ENCODE data around the gene KLHL8.
"Not testable (repeated sequence)": the region's sequence is repeated elsewhere in the genome, so short reads cannot be mapped to it uniquely, and the experiment has no call there.

KLHL8 gene

DNA sequence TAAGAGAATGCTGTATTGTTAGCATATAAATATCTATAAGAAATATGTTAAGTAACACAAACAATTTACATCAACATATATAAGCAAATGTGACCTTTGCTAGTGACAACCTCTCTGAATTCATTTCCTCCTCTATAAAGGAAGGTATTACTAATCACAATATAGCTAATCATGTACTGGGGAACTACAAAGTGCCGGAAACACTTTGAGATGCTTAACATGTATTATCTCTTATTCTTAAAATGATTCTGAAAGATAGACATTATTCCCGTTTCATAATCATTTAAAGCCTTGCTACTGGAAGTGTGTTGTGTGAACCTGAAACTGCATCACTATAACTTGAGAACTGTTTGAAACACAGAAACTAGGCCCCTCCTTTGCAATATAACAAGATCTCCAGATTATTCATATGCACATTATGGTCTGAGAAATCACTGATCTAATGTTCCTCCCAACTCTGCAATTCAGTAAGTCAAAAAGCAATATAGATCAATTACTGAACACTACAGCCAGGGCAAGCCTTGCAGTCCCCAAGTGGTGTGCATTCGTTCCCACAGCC is 54.0 kb downstream of the KLHL8 start:
- no peak for DNase-seq

DNA sequence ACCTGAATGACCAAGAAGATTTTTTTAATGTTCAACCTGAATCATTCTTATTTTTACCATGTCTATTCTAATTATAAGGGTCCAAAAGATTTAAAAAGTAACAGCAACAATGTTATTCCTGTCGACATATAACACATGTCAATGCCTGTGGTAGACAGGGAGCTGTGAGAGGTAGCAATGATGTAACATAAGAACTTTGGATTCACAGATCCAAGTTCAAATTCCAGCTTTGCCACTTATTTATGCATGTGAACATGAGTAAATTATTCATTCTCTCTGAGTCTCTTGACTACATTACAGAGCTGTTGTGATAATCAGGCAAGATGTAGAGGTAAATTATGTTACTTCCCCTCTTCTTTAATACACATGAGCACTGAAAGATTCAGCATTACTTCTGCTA is 54.5 kb downstream of the KLHL8 start:
- DNase-seq, result no peak

DNA sequence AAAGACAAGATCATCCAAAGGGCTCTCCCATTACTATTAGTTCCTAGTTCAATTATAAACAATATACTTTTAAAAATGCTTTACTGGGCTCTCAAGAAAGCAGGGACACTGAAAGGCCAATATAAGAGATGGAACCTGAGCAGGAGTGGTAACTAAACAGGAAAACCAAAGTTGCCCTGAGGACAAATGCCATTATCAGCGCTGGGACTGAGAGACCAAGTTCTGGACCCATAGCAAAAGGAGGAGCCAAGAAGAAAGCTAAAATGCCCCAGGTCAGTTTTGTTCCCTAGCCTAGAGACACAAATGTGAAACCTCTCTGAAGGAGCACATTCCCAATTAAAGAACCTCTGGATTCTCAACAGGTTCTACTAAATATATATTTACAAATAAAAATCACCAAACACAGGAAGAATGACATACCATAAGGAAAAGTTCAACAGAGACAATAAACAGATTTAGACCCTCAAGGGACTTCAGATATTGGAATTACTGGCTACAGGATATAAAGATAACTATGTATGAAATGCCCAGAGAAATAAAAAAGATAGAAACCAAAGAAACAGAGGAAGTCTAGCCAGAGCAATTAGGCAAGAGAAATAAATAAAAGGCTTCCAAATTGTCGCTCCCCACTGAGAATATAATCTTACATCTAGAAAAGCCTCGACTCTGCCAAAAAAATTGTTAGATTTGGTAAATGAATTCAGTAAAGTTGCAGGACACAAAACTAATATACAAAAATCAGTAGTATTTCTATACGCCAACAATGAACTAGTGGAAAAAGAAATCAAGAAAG is 67.1 kb downstream of the KLHL8 start:
- peak; percentile 64 for DNase-seq

DNA sequence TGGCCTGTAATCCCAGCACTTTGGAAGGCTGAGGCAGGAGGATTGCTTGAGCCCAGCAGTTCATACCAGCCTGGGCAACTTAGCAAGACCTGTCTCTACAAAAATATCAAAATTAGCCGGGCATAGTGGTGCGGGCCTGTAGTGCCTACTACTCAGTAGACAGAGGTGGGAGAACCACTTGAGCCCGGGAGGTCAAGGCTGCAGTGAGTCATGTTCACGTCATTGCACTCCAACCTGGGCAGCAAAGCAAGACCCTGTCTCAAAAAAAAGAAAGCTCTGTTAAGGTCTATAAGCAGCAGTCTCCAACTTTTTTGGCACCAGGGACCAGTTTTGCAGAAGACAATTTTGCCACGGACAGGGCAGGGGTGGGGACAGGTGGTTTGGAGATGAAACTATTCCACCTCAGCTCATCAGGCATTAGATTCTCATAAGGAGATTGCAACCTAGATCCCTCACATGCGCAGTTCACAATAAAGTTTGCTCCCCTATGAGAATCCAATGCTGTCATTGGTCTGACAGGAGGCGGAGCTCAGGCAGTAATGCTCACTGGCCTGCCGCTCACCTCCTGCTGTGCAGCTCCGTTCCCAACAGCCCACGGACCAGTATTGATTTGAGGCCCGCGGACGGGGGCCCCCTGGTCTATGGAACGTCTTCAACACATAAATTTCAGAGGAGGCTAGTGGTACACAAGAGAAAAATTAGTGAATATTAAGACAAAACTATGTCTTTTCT is 67.9 kb downstream of the KLHL8 start:
- no peak for DNase-seq

DNA sequence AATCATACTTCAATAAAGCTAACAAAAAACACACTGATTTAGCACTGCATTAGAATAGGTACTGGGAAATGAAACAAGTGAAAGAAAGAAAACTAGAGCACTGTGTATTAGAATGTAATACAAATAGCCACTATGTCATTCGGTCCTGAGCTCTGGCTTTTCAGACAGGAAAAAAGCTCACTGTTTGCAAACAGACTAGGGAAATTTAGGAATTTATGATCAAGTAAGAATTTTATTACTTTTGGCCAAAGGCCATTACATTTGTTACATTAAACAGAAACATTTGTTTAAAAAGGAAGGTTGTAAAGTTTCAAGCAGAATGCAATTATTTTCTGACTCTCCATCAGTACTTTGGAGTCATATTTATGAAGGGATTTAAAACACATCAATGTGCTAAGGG is 68.7 kb downstream of the KLHL8 start:
- DNase-seq, result no peak

DNA sequence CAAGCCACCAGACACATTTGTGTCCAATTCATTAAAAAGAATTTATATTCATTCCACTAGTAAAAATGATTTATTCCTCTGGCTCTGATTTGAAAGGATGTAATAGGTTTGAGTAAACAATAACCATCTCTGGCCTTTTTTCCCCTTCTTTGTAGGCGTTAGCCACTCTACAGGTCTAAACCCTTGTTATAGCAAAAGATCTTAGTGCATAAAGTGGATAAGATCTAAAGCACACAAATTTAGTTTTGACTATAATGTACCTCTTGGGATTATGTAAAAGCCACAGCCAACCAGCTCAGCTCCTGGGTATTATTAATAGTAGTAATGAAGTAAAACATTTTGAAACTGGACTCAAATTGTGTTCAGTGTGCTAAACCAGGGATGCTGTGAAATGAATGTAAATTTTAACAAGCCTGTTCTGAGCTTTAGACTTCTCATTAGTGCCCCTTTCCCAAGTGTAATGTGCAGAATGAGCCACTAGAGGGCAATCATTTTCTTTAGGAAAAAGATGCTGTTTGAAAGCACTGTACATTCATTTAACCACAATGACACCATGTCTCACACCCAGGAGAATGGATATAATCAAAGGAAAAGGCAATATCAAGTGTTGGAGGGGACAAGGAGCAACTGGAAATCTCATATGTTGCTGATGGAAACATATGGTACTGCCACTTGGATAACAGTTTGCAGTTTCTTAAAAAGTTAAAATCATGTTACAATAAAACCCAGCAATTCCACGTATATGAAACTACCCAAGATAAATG is 69.7 kb downstream of the KLHL8 start:
- DNase-seq, result peak; percentile 65

DNA sequence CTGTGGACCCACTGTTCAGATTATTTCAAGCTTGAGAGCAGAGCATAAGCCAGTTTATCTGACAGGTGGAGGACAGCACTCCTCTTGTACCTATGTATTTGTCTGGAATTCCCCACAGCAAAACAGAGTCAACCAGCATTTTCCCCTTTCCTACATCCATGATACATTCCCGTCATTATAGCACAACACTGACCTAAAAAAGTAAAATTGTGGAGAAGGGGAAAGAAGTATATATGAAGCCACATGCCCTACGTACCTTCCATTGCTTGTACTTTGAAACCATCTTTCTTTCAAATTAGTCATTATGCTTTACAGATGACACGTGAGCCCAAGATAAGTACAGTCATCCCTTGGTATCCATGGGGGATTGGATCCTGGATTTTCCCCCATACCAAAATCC is 73.3 kb downstream of the KLHL8 start:
- DNase-seq, result no peak

DNA sequence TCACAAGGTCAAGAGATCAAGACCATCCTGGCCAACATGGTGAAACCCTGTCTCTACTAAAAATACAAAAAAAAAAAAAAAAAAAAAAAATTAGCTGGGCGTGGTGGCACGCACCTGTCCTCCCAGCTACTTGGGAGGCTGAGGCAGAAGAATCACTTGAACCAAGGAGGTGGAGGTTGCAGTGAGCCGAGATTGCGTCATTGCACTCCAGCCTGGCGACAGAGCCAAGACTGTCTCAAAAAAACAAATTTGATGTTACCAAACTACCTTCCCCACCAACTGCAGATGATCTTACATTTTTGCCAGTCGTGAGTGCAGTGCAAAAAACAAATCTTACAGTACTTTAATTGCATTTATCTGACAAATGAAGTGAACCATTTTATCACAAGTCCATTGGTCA is 74.5 kb downstream of the KLHL8 start:
- not testable (repeated sequence) for DNase-seq

DNA sequence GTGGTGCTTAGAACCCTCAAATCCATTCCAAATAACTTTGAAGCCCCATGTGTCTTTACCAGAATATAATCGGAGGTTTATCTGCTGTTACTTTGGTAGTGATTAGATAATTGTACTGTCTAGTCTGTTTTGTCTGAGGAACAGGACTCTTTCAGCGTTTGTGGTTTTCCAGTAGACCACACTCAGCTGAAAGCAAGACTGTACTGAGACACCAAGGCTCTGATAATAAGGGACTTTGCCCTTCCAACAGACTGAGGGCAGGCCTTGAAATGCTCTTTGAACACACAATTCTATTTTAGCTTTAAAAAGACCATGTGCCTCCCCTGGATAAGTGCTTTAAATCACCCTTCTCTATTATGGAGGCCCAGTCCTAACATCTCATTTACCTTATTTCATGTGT is 76.1 kb downstream of the KLHL8 start:
- peak; percentile 70 for DNase-seq

DNA sequence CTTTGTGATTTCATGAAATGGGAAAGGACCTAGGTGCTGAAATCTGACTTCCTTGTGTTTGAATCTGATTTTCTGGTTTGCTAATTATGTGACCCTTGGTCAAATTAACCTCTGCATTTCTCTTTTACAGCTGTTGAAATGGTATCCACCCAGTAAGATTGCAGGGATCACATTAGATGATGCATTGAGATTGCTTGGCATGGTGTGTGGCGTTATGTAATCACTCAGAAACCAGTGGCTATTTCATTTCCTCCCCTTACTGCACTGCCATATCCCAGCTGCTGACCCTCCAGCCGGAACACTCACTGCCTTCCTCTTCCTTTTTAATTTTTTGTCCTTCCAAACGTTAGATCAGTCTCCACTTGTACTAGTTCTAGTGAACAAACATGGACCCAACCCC is 79.0 kb downstream of the KLHL8 start:
- DNase-seq, result no peak

DNA sequence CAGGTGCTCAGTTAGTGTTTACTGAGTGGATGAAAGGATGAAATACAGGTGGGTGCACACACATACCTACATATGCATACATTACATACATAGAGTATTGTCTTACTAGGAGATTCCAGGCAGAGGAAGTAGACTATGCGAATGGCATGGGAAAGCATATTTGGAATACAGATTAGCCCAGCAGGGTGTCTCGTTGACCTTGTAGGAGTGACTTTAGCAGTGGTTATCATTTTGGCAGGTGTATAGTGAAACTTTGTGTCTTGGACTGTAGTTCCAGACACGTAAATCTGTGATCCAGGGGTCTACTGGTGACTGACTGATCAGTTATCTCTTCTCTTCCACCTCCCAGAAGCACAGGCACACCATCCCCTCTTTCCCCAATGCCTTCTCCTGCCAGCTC is 86.3 kb downstream of the KLHL8 start:
- no peak for DNase-seq

DNA sequence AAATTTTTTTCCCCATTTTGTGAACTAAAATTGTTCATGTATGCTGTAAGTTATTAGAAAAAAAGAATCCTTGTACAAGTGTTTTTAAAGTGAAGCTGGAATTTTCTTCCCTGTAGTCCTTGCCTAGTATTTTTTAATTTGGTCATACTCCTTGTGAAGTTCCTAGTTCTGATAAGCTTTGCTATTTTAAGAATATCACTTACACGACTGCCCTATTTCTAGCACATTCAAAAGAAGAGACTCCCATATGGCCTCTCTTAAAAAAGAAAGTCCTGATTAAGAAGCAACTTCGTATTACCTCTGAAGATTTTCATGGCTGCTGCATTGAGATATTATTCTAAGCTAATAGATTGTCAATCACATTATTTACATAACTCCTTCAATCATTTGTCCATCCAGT is 87.2 kb downstream of the KLHL8 start:
- no peak for DNase-seq

DNA sequence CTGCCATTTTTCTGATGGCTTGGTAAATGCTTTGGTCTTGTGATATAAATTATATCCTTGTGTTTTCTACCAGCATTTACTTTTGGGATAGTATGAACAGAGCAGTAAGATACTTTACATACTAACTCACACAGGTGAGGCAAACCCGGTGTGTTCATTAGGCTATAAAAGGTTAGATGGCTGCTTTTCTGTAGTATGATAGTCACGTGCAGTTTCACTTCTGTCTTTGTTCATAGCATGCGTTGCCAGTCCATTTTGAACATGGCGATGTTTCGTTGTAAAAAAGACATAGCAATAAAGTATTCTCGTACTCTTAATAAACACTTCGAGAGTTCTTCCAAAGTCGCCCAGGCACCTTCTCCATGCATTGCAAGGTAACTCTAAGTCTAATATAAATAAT is 88.4 kb downstream of the KLHL8 start:
- no peak for DNase-seq

DNA sequence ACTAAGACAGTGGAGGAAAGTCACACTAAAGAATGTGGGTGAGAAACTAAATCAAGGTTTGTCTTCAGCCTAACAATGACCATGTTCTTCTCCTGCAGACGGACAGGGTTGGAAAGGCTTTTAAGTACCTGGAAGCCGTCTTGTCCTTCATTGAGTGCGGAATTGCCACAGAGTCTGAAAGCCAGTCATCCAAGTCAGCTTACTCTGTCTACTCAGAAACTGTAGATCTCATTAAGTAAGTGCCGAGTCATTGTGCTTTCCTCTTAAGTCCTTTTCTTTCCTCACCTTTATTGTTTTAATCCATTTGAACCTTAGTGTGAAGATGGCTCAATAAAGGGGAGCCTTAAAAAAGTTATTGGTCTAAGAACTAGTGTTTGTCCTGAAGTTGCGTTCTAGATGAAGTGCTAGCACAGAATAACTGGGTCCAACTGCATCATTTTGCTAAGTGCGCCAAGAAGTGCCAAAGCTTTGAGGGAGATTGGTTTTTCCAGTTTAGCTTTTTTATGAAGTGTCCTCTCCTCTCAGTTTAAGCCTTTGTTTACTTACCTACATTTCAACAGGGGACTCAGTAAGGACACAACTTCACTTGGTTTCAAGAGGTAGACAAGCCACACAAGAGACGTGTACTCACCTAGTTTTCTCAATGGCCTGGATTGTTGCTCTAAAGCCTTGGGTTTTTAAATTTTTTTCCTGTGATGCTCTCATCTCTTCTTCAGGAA is 89.3 kb downstream of the KLHL8 start:
- peak; percentile 76 for DNase-seq

DNA sequence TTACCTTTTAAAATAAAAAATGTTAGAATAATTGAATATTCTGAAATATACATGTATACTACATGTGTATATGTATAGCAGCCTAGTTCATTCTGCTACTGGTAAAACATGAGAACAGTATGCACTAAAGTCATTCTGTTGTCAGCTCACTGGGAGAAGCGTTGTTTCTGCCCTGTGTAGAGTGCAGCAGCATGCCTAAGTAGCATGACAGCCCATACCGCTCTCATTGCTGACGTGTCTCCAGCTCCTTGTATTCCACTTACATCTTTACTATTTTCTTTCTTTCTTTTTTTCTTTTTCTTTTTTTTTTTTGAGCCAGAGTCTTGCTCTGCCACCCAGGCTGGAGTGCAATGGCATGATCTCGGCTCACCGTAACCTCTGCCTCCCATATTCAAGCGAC is 90.7 kb downstream of the KLHL8 start:
- no peak for DNase-seq

DNA sequence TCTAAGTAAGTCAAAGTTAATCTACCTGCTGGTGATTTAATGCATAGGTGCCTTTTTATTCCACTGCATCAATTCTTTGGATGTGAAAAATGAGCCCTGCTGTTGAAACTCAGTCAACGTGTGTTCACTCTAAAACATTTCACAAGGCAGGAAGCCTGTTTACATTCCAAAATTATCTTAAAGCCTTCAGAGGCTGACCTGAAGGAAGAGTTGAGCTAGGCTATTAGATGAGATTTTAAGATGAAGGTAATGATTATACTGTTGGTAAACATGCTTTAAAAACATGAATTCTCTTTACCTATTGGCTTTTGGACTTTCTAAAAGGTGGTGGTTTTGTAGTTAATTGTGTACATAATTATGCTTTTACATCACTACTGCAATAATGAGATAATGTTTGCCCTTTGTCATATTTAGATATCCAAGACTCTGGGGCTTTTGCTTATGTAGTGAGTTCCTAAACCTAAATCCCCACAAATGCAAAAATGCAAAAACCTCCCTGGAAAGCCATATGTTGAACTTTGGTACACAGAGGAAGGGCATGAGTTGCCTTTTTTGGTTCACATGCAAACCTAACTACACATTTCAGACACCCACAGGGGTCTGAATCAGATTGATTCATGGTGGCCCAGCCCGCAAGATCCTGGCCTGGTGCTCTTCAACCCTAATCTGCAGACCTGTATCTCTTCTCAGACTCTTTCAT is 92.3 kb downstream of the KLHL8 start:
- DNase-seq, result no peak

DNA sequence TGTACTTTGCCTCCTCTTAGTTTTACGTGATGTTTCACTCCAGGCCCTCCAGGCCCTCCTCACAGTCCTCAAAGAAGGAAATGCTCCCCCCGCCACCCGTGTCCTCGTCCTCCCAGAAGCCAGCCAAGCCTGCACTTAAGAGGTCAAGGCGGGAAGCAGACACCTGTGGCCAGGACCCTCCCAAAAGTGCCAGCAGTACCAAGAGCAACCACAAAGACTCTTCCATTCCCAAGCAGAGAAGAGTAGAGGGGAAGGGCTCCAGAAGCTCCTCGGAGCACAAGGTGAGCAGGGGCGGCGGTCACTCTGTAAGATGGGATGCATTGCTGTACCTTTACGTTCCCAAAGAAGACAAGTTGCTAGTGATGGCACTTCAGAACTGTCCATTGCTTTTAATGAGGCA is 94.4 kb downstream of the KLHL8 start:
- DNase-seq, result no peak

DNA sequence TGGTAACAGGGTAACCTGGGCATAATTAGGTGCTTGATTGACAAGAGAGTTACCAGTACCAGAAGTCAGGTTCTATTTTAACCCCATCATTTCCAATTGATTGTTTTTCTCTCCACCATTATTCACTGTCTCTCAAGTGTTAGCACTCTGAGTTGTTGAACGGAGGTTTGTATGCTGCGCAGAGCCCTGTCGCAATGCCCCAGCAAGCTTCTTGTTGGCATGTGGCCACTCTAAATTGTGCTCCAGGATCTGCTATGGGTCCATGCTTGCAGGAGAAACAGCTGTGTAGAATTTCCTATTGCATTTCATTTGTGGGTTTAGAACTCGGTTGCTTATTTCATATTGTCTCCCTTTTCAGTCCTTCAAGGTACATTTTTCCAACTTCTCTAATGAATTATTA is 98.2 kb downstream of the KLHL8 start:
- DNase-seq, result no peak

DNA sequence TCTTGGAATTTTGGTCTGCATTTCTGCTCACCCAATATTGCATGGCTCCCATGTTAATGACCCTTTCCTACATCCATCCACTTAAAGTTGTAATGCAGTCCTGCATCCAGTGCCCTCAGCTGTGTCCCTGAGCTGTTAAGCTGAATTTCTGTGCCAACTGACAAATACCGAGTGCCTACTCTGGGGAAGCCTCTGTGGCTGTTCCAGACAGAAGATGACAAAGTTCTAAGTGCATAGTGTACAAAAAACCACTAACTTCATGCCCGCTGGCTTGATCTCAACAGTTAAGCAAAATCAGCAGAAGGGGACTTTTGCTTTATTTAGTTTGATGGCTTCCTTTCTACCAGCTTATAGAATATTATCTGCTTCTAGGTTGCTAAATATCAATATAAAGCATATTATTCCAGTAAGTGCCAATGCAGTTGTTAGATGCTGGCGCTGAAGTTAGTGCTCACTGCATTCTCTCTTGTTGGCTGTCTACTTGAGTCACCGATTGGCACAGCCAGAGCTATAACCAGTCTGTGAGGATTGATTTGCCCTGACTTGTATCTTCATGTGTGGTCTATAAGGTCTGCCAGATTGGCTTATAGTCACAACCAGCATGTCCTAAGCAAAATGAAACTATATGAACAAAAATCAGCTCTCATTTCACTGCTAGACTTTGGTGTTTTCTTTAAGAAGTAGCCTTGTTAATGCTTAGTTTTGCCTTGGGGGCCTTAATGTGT is 98.9 kb downstream of the KLHL8 start:
- DNase-seq, result no peak

DNA sequence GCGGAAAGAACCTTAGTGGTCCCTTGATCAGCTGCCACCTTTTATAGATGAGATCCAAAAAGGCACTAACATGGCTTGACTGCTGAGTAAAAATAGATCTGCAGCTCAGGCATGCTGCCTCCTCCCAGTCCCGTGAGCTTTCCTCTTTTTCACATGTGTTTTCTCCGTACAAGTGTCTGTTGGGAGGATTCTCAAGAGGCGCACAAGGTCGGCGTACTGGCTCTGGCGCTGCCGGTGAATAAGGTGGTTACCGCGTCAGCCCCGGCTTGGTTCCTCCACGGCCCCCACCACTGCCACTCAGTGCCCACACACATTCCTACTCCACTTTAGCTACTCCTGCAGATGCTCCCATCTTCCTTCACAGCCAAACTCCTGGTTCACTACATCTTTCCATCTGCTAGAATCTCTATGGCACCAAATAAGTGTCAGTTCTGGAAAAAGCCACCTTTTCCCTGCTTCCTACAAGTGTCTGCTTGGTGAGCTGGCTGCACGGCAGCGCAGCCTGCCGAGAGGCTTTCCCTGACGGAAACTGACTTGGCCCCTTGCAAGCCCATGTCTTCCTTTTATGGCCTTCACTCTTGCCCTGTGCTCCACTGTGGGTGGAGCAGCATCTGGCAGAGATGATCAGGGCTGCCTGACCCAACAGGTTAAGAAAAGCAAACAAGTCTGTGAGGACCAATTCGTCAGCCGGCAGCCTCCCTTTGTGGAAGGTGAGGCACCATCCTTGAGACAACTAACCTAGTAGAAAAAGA is 99.8 kb downstream of the KLHL8 start:
- no peak for DNase-seq

DNA sequence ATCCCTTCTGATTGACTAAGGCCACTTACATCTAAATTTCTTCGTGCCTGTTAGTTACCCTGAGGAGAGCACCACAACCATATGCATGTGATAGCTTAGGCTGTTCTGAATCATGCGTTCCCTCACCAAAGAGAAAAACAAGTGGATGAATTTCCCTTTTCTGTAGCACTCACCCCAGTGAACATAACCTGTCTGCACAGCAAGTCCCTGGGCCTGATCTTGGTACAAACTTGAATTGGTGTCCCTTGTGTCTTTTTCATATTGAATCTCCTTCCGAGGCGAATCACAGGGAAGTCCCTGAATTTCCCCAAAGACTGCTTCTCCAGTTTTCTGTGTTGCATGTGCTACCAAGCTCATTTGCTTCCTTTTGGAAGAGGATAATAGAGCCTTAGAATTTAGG is 100.4 kb downstream of the KLHL8 start:
- no peak for DNase-seq

All from islet precursor cell (in vitro differentiated cells).